DMS53 treated with DMSO at 0.1 percent for 48 hours (cell line): ENCODE measurements around the gene ZNF860.
A peak's percentile ranks its signal among the peaks of the same experiment; 100 is the strongest.
"Not testable (repeated sequence)": the region's sequence is repeated elsewhere in the genome, so short reads cannot be mapped to it uniquely, and the experiment has no call there.

Source experiments
- DNase-seq: peaks from one replicate; lab custom pipeline; 2025; ENCODE audit not compliant: unreplicated experiment; lab: John Stamatoyannopoulos, UW

The ZNF860 gene

GRCh38 chr3:31960793-31961431 is 20.6 kb upstream of the ZNF860 start:
- no peak for DNase-seq

DNA sequence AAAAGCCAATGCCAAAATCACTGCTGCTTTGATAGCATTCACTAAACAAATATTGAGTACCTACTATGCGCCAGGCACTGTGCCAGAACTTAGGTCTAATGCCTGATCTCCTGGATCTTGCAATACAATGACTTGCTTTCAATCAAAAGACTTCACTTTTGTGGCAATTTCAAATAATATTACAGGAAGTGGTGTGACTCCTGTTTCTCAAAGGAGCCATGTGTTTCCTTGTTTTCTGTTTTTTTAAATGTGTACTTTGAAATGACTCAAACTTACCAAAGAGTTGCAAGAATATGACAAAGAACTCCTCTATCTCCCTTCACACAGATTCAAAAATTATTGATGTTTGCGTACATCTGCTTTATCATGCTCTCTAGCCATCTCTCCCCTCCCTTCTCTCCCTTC is 18.7 kb upstream of the ZNF860 start:
- DNase-seq, result no peak

GRCh38 chr3:31966978-31967591 is 14.5 kb upstream of the ZNF860 start:
- no peak for DNase-seq

DNA sequence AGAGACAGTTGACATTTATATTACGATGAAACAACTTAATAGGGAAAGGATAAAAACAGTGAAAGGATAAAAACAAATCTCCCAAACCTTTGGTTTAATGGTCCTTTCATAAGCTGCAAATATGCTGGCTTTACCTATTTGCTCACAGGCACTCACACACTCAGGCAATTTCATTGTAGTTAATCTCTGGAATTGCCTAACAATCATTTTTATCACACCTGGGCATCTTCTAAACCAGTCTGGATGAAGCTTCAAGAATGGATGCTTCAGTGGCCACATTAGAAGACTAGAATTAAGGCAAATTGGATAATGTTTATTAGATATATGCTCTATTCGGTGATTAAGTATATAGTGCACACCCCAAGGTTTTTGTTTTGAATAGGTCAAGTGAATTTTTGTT is 14.0 kb upstream of the ZNF860 start:
- no peak for DNase-seq

DNA sequence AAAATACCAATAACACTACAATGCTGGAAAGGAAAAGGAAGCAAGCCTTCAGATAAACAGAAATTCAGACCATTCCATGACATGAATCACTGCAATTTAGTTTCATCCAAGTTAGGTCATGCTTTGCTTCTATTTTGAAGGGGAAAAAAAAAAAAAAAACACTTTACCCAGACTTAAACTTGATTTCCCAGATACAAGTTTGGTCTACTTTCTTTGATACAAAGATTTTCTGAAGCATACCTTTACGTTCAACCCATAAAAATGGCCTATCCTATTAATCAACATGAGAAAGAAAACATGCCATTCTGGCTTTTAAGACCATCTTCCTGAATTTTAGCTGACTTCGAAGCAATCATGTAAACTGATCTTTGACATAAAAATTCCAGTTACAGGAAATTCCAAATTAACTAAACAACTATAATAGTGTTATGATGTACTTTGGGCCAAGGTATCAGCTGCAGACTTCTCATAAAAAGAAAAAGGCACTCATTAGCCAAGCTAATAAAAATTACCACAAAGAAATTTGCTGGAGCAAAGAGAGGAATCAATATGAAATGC is 13.1 kb upstream of the ZNF860 start:
- DNase-seq, result no peak

DNA sequence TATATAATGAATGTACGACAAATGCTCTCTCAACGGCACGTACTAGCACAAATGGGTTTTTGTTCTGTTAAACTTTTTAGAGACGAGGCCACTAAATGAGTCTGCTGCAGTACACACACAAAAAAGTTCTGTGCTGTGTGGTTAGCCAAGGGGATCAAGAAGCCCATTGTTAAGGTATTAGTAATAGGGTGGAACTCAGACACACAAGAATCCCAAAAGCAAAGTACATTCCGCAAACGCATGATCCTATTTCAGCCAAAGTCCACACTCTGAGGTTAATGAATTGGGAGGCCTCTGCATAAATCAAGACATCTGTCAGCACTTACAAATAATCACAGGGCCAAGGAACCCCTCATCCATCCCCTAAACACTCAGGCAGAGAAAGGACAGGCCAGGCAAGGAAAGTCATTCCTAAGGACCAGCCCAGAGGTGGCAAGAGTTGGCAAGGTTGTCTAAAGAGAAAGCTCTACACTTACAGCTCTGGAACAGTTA is 12.6 kb upstream of the ZNF860 start:
- DNase-seq, result no peak

DNA sequence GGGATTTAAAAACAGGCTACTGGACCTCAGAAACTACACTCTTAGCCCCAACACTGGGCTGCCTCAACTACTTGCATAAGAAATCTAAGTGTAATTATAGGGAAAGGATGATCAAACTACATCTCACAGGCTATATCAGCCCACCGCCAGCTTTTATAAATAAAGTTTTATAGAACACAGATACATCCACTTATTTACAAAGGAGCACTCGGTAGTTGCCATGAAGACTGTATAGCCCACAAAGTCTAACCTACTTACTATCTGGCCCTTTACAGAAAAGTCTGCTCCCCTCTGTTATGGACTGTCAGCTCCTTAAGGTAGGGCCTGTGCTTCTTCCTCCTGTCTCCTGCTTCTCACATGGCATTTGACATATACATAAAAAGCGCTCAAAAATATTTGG is 9.9 kb upstream of the ZNF860 start:
- DNase-seq, result no peak

- no peak for DNase-seq
Measured at GRCh38 chr3:31973081-31973480, 8.5 kb upstream of the ZNF860 start.

- DNase-seq, result no peak
Measured at GRCh38 chr3:31973837-31974236, 7.7 kb upstream of the ZNF860 start.

DNA sequence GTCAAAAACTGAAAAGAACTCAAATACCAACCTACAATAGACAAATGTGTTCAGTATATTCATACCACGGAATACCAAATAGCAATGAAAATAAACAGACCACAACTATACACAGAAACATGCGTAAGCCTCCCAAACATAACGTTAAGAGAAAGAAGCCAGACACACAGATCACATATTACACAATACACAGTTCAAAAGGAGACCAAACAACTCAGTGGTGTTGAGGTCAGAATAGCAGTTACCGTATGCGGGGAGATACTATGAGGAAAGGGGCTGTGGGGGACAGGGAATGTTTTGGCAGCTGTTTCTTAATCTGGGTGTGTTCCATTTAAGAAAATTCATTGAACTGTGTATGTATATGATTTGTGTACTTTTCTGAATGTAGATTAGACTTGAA is 7.1 kb upstream of the ZNF860 start:
- no peak for DNase-seq

DNA sequence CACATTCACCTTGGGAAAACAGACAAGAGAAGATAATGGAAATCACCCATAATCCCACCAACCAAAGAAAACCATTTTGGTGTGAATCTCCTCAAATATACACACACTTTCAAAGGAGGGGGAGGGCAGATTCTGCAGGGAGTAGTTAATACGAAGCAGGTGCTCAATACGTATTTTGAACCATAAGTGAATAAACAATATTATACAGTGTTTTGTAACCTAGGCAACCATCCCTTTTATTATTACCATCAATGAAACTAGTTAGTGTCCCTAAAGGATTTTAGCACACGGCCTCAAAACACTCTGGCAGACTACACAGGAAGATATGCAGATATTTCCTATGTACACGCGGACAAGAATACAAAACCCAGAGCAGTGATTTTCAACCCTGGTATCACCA is 6.6 kb upstream of the ZNF860 start:
- no peak for DNase-seq

- DNase-seq, result no peak
Measured at GRCh38 chr3:31976302-31976701, 5.2 kb upstream of the ZNF860 start.

DNA sequence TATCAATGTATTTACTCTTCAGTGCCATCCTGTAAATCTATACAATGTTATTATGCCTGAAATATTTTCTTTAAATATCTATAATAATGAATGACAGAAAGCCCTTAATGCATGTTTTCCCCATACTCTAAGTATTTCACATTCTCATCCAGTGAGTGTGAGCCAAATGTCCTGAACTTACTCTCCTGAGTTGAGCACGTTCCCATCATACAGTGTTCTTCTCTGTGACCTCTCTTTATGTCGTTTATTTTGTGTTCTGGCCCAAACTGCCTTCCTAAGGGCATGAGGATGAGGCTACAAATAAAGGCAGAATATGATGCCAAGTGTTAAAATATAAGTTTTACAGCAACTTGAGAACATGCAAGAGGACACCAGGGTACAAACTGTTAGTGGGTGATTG is 3.8 kb upstream of the ZNF860 start:
- DNase-seq, result no peak

DNA sequence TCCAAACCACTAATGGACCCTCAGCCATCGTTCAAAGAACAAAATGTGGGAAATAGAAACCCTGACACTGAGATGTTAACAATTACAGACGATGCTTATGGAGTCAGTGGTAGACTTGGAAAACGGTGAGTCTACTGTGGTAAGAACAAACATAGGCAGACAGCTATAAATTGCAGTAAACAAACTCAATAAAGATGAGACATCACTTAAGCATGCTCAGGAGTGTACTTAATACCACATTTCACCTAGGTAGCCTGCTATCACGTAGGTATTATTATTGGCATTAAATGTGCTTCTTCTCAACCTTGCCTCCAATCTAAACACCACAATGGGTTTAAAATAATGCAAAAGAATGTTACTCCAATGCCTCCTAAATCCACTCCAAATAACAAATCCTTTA is 3.0 kb upstream of the ZNF860 start:
- DNase-seq, result no peak

- DNase-seq, result no peak
Measured at GRCh38 chr3:31979001-31979697, 2.4 kb upstream of the ZNF860 start.

- peak; percentile 21 for DNase-seq
Measured at GRCh38 chr3:31980530-31981205, 882 bp upstream of the ZNF860 start.

DNA sequence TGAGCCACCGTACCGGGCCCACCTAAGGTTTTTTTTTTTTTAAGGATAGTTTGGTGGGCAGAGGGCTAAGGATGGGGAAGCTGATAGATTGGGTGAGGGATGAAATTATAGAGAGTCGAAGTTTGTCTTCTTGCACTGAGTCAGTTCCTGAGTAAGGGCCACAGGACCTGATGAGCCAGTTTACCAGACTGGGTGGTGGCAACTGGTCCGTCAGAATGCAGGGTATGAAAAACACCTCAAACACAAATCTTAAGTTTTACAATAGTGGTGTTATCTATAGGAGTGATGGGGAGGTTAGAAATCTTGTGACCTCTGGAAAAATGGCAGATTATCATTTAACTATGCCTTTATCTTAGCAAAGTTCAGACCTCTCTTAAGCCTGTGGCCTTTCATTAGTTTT is 2.8 kb downstream of the ZNF860 start:
- DNase-seq, result no peak

GRCh38 chr3:31985831-31986230 is 4.3 kb downstream of the ZNF860 start:
- no peak for DNase-seq

GRCh38 chr3:31988271-31988670 is 6.7 kb downstream of the ZNF860 start:
- no peak for DNase-seq

DNA sequence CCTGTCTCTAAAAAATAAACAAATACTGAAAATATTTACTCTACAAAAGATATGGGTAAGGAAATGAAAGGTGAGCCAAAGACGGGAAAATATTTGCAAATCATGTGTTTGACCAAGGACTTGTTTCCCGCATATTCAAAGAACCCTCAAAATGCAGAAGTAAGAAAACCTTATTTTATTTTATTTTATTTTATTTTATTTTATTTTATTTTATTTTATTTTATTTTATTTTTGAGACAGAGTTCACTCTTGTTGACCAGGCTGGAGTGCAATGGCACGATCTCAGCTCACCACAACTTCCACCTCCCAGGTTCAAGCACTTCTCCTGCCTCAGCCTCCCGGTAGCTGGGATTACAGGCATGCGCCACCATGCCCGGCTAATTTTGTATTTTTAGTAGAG is 11.4 kb downstream of the ZNF860 start:
- DNase-seq, result not testable (repeated sequence)

DNA sequence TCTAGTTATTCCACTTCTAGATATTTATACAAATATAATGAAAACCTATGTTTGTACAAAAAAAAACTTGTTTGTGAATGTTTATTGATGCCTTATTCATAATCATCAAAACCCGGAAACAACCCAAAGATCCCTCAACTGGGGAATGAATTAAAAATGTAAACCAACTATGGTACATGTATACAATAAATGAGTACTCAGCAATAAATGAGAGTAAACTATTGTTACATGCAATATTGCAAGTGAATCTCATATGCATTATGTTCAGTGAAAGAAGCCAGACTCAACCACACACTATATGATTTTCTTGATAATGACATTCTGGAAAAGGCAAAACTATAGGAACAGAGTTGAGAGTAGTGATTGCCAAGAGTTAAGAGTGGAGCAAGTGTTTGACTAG is 12.3 kb downstream of the ZNF860 start:
- no peak for DNase-seq

DNA sequence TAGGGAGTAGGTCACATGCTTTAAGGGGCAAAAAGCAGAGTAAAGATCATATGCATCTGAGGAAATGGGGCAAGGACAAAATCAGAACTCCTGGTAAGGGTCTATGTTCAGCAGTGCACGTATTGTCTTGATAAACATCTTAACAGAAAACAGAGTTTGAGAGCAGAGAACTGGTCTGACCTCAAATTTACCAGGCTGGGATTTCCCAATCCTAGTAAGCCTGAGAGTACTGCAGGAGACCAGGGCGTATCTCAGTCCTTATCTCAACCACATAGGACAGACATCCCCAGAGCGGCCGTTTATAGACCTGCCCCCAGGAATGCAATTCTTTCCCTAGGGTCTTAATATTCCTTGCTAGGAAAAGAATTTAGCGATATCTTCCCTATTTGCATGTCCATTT is 13.5 kb downstream of the ZNF860 start:
- DNase-seq, result not testable (repeated sequence)
